GM11168 (cell line): ENCODE results near the gene APOC4.

Experiments used
- in situ Hi-C: fragments of 300-500 bp; cut with MboI; formaldehyde crosslinking; loops from one replicate; pipeline ENCODE4 v1.12.0; 2022; ENCODE audit warnings: low sequenced_read_pairs; ENCODE audit not compliant: unreplicated experiment

The APOC4 gene, protein sequence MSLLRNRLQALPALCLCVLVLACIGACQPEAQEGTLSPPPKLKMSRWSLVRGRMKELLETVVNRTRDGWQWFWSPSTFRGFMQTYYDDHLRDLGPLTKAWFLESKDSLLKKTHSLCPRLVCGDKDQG

DNA sequence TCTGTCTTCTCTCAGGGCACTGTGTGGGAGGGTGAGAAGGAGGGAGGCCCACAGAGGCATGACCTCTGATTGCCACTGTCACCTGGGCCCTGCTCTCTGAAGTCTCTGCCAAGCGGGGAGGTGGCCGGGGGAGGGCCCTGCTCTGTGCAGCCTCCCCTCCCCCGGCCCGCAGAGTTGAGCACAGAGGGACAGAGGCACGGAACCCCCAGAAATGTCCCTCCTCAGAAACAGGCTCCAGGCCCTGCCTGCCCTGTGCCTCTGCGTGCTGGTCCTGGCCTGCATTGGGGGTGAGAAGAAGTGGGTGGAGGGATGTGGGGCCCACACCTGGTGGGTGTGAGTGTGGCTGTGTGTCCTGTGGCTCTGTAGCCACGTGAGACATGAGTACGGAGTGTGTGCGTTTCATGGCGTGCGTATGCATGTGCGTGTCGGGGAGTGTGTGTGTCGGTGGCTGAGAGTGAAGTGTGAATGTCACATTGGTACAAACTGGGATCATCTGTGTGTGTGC, at the start of gene APOC4:
APOC4 (plus strand) TSS at position 171 of the 505 bp plus-strand sequence; CDS start at position 212, 41 bp downstream.
- in situ Hi-C loops: no loop called here

GRCh38 chr19:44892932-44893331, 49.1 kb upstream of the APOC4 start:
- in situ Hi-C loops: no loop called here

DNA sequence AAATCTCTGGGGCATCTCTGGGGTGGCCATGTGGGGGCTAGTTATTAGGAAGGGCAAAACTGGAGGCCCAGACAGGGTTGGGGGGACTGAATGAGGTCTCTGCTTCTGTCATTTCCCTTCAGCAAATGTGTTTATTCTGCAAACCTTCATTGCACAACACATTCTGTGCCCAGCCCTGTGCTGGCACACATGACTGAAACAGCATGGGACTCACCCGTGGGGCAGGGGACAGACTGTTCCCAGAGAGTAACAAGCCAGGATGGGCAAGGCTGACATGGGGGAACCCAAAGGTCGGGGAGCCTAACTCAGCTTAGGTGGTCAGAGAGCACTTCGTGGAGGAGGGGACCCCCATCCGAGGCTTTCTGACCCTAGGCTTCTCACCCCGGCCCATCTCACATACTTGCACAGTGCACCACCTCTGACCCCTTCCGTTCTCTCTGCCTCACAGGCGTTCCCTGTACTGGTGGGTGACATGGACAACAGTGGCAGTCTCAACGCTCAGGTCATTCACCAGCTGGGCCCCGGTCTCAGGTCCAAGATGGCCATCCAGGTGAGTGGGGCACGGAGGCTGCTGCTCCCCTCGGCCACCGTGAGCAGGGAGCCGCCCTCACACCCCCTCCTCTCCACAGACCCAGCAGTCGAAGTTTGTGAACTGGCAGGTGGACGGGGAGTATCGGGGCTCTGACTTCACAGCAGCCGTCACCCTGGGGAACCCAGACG, 48.5 kb upstream of the APOC4 start:
- in situ Hi-C loops: no loop called here

DNA sequence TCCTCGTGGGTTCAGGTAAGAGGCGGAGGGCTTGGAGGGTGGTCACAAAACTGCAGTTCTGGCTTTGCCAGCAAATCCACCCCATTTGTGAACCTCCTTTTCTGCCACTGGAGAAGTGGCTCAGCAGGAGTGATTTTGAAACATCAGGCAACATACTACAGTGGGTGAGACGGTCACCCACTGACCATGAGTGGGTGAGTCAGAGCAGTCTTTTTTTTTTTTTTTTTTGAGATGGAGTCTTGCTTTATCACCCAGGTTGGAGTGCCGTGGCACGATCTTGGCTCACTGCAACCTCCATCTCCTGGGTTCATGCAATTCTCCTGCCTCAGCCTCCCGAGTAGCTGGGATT, 48.0 kb upstream of the APOC4 start:
- in situ Hi-C loops: no loop called here

GRCh38 chr19:44894946-44895345, 47.1 kb upstream of the APOC4 start:
- in situ Hi-C loops: no loop called here

DNA sequence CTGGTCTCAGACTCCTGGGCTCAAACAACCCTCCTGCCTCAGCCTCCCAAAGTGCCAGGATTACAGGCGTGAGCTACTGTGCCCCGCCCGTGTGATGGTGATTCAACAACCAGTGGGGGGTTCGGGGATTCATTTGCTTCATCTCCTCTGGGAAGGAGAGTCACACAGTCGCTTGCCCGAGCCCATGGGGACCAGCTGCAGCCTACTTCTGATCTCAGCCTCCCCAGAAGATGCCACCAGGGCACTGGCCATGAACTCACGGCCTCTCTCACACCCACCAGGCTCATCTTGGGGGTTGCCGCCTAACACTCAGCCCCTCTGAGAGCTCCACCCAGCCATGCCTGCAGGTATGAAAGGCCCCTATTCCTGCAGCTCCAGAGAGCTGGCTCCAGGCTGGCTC, 44.2 kb upstream of the APOC4 start:
- in situ Hi-C loops: no loop called here

DNA sequence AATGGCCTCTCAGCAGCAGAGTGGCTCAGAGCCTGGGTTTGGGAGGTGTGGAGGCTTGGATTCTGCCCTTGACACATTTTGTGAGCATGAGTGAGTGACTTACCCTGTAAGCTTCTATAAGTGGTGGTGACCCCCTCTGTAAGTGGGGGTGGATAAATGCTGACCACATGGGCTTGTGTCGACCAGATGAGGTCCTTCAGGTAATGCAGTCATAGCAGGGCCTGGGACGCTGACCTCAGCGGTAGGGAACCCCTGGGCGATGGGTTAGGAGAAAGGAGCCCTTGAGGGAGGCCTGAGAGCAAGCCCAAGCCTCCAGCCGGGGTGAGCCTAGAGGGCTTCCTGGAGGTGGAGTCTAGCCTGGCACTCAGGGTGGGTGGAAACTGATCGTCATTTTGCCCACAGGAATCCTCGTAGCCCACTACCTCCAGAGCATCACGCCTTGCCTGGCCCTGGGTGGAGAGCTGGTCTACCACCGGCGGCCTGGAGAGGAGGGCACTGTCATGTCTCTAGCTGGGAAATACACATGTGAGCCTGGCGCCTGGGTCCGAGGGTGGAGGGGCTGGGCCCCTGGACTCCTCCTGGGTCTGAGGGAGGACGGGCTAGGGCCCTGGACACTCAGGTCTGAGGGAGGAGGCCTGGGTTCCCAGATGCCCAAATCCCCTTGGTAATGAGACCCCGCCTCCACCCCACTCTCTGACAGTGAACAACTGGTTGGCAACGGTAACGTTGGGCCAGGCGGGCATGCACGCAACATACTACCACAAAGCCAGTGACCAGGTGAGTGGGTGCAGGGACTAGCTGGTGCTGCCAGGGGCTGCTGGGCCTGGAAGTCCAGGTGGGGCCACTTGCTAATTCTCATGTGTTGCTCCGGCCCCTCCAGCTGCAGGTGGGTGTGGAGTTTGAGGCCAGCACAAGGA, 41.5 kb upstream of the APOC4 start:
- in situ Hi-C loops: no loop called here

DNA sequence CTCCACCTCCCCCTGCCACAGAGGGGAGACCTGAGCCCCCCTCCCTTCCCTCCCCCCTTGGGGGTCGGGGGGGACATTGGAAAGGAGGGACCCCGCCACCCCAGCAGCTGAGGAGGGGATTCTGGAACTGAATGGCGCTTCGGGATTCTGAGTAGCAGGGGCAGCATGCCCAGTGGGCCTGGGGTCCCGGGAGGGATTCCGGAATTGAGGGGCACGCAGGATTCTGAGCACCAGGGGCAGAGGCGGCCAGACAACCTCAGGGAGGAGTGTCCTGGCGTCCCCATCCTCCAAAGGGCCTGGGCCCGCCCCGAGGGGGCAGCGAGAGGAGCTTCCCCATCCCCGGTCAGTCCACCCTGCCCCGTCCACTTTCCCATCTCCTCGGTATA, 38.8 kb upstream of the APOC4 start:
- in situ Hi-C loops: no loop called here

GRCh38 chr19:44903602-44904425, 38.2 kb upstream of the APOC4 start:
- in situ Hi-C loops: no loop called here

GRCh38 chr19:44904426-44904994, 37.5 kb upstream of the APOC4 start:
- in situ Hi-C loops: no loop called here

GRCh38 chr19:44905437-44906160, 36.4 kb upstream of the APOC4 start, which contains the start of gene APOE:
TSS of gene APOE (plus strand) at chr19:44905796. CDS start at chr19:44906625, 829 bp downstream.
- in situ Hi-C loops: no loop called here

DNA sequence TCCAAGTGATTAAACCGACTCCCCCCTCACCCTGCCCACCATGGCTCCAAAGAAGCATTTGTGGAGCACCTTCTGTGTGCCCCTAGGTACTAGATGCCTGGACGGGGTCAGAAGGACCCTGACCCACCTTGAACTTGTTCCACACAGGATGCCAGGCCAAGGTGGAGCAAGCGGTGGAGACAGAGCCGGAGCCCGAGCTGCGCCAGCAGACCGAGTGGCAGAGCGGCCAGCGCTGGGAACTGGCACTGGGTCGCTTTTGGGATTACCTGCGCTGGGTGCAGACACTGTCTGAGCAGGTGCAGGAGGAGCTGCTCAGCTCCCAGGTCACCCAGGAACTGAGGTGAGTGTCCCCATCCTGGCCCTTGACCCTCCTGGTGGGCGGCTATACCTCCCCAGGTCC, 34.4 kb upstream of the APOC4 start:
- in situ Hi-C loops: no loop called here

GRCh38 chr19:44908074-44908835, 33.8 kb upstream of the APOC4 start:
- in situ Hi-C loops: no loop called here

DNA sequence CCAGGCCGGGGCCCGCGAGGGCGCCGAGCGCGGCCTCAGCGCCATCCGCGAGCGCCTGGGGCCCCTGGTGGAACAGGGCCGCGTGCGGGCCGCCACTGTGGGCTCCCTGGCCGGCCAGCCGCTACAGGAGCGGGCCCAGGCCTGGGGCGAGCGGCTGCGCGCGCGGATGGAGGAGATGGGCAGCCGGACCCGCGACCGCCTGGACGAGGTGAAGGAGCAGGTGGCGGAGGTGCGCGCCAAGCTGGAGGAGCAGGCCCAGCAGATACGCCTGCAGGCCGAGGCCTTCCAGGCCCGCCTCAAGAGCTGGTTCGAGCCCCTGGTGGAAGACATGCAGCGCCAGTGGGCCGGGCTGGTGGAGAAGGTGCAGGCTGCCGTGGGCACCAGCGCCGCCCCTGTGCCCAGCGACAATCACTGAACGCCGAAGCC, 33.2 kb upstream of the APOC4 start:
- in situ Hi-C loops: no loop called here

DNA sequence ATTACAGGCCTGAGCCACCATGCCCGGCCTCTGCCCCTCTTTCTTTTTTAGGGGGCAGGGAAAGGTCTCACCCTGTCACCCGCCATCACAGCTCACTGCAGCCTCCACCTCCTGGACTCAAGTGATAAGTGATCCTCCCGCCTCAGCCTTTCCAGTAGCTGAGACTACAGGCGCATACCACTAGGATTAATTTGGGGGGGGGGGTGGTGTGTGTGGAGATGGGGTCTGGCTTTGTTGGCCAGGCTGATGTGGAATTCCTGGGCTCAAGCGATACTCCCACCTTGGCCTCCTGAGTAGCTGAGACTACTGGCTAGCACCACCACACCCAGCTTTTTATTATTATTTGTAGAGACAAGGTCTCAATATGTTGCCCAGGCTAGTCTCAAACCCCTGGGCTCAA, 32.3 kb upstream of the APOC4 start:
- in situ Hi-C loops: loop anchor here (5.0 kb wide), 1 partner anchor 38 kb away; the partner anchor contains the start of gene APOC2

GRCh38 chr19:44911896-44912295, 30.1 kb upstream of the APOC4 start:
- in situ Hi-C loops: loop anchor here (5.0 kb wide), 1 partner anchor 35 kb away; the partner anchor contains the start of gene APOC2

GRCh38 chr19:44912854-44913253, 29.2 kb upstream of the APOC4 start:
- in situ Hi-C loops: loop anchor here (5.0 kb wide), 1 partner anchor 34 kb away; the partner anchor contains the start of gene APOC2
